Left ventricle myocardium inferior (tissue), 1 donor: ENCODE results near the gene KCNK13. TPM values are rescaled to one million over a fixed set of nuclear protein-coding genes. Genes with fewer than 3 reads are reported as not detected.
A peak's percentile ranks its signal among the peaks of the same experiment; 100 is the strongest.

Experiments
- DNase-seq: peaks from one replicate; pipeline ENCODE4 v3.0.0-alpha.2; 2020
- H3K27ac ChIP-seq: fragments of 200-600 bp; replicated peaks from 2 replicates; pipeline ENCODE4 v1.8.0; 2021
- H3K27me3 ChIP-seq: fragments of 200-600 bp; 2 replicates; pipeline ENCODE4 v1.8.0; 2021; ENCODE audit warnings: low read depth
- H3K36me3 ChIP-seq: fragments of 200-600 bp; 2 replicates; pipeline ENCODE4 v1.8.0; 2021
- H3K4me1 ChIP-seq: fragments of 200-600 bp; 2 replicates; pipeline ENCODE4 v1.8.0; 2021
- H3K4me3 ChIP-seq: fragments of 200-600 bp; 2 replicates; pipeline ENCODE4 v1.8.0; 2021; ENCODE audit warnings: mild to moderate bottlenecking, moderate library complexity
- H3K9me3 ChIP-seq: fragments of 200-600 bp; replicated peaks from 2 replicates; pipeline ENCODE4 v1.8.0; 2021
- CTCF ChIP-seq: fragments of 200-600 bp; IDR thresholded peaks from 2 replicates; pipeline ENCODE4 v1.8.0; 2021; ENCODE audit warnings: antibody characterized with exemption, mild to moderate bottlenecking, borderline replicate concordance
- intact Hi-C: fragments of 100-400 bp; cut with micrococcal nuclease; formaldehyde crosslinking; loops from one replicate; pipeline ENCODE4 v1.11.0; 2022
- total RNA-seq: library from RNA; stranded (reverse); fragmentation: NEBNext Ultra II Directional; extraction: Animal tissue kit (Norgen Biotek cat#: 25700); gene quantifications from one replicate; pipeline ENCODE4 v1.2.1, GENCODE V29; 2021
- donor health status: DM: no; HTN: yes; CAD: no; lungs with severe emphysema.

Gene KCNK13
- total RNA-seq, 1 donor from 2014 or later, result 1.9 TPM

GRCh38 chr14:90054803-90055202 lies 7.0 kb upstream of the KCNK13 start:
- DNase-seq, result no peak
- TF ChIP-seq CTCF, result no peak
- intact Hi-C loops, result no loop called here
- peaks cover 82% of the 10 kb centered on the region for H3K27me3 ChIP-seq
- no peaks in the 10 kb centered on the region for H3K36me3 ChIP-seq
- no peak overlapping the region for H3K4me3 ChIP-seq
- no peaks in the 10 kb centered on the region for H3K9me3 ChIP-seq
- H3K27ac ChIP-seq, result no peak overlapping the region
- H3K4me1 ChIP-seq, result peaks cover under 1% of the 10 kb centered on the region

- no peaks in the 10 kb centered on the region for H3K9me3 ChIP-seq
- intact Hi-C loops, result no loop called here
- H3K27ac ChIP-seq, result no peak overlapping the region
- no peaks in the 10 kb centered on the region for H3K36me3 ChIP-seq
- H3K4me1 ChIP-seq, result peaks cover 20% of the 10 kb centered on the region
- no peak for DNase-seq
- no peak overlapping the region for H3K4me3 ChIP-seq
- no peak for TF ChIP-seq CTCF
- H3K27me3 ChIP-seq, result peaks cover 99% of the 10 kb centered on the region
Measured at GRCh38 chr14:90056826-90057225, 5.0 kb upstream of the KCNK13 start.

GRCh38 chr14:90058876-90059458 lies 2.8 kb upstream of the KCNK13 start:
- no peak for TF ChIP-seq CTCF

GRCh38 chr14:90060312-90060964 lies 1.4 kb upstream of the KCNK13 start:
- peaks cover 98% of the 10 kb centered on the region for H3K27me3 ChIP-seq
- H3K27ac ChIP-seq, result peak overlapping the region; percentile 16
- peak; percentile 65 for TF ChIP-seq CTCF
- intact Hi-C loops, result no loop called here
- peak overlapping the region; percentile 70 for H3K4me3 ChIP-seq
- peak; percentile 42 for DNase-seq
- no peaks in the 10 kb centered on the region for H3K36me3 ChIP-seq
- H3K9me3 ChIP-seq, result no peaks in the 10 kb centered on the region
- peaks cover 33% of the 10 kb centered on the region for H3K4me1 ChIP-seq

More at GRCh38 chr14:90058876-90059458, 2.8 kb upstream of the KCNK13 start:
- H3K4me3 ChIP-seq, result no peak overlapping the region
- peaks cover 33% of the 10 kb centered on the region for H3K4me1 ChIP-seq
- H3K27ac ChIP-seq, result no peak overlapping the region
- peaks cover 99% of the 10 kb centered on the region for H3K27me3 ChIP-seq
- no peaks in the 10 kb centered on the region for H3K36me3 ChIP-seq
- intact Hi-C loops, result no loop called here
- H3K9me3 ChIP-seq, result no peaks in the 10 kb centered on the region
- DNase-seq, result no peak

GRCh38 chr14:90060965-90061684 lies 669 bp upstream of the KCNK13 start:
- DNase-seq, result no peak
- Histone ChIP-seq H3K9me3 (no peaks in the 10 kb centered on the region), H3K27ac (peak overlapping the region; percentile 16), H3K4me1 (peaks cover 33% of the 10 kb centered on the region), H3K4me3 (peak overlapping the region; percentile 70), H3K36me3 (no peaks in the 10 kb centered on the region), H3K27me3 (peaks cover 99% of the 10 kb centered on the region)
- TF ChIP-seq CTCF, result no peak
- intact Hi-C loops, result no loop called here
